Measurements from ENCODE around the gene KDM4B.

- TF ChIP-seq CTCF (IDR thresholded peaks at IDR 0.05 in 2 of 3, conservative IDR thresholded peaks at IDR 0.05 in 1 of 3; ENCODE audit: borderline replicate concordance in 1 of 3, insufficient read depth in 1 of 3, low read depth in 2 of 3, low read length in 2 of 3), result no peak
- TF ChIP-seq POLR2A (IDR thresholded peaks at IDR 0.05; ENCODE audit: borderline replicate concordance, extremely low read depth, insufficient read depth, insufficient read length), result no peak
- TF ChIP-seq CEBPB (IDR thresholded peaks at IDR 0.05; ENCODE audit: low read depth), result no peak
- no peak for TF ChIP-seq REST (IDR thresholded peaks at IDR 0.05; ENCODE audit: low read depth)
- no peak for TF ChIP-seq SRF (IDR thresholded peaks at IDR 0.05; ENCODE audit: low read depth)
- no peak for TF ChIP-seq EZH2 (IDR thresholded peaks at IDR 0.05)
- TF ChIP-seq SIN3A (IDR thresholded peaks at IDR 0.05; ENCODE audit: low read depth), result no peak
- TF ChIP-seq POLR2AphosphoS5 (IDR thresholded peaks at IDR 0.05; ENCODE audit: low read depth, low read length), result no peak
These were observed 151.9 kb downstream of the KDM4B start for GRCh38 chr19:5120833-5121232.

All from HCT116 (cell line).